SU-DHL-6 (cell line): Measurements from ENCODE around the gene FNDC11.
A peak's percentile ranks its signal among the peaks of the same experiment; 100 is the strongest.

Source experiments
- H2AFZ ChIP-seq: fragments of 200-600 bp; sonication (generic); 2 replicates; pipeline ENCODE4 v1.6.1; 2014; ENCODE audit warnings: low read depth, mild to moderate bottlenecking, moderate library complexity, mixed read lengths, antibody characterized with exemption, low read length; ENCODE audit not compliant: severe bottlenecking
- H3F3A ChIP-seq: fragments of 200-600 bp; shearing (Covaris generic); 2 replicates; pipeline ENCODE4 v1.6.0; 2016; ENCODE audit warnings: antibody characterized with exemption, mild to moderate bottlenecking; ENCODE audit not compliant: insufficient read depth
- H3K27ac ChIP-seq: fragments of 200-600 bp; sonication (generic); 2 replicates; pipeline ENCODE4 v1.5.1; 2016; ENCODE audit warnings: low read depth, mild to moderate bottlenecking, low read length, moderate library complexity, mixed read lengths
- H3K27me3 ChIP-seq: fragments of 200-600 bp; sonication (generic), shearing (Covaris generic); 2 replicates; pipeline ENCODE4 v1.6.0; 2014; ENCODE audit warnings: mild to moderate bottlenecking, low read length
- H3K36me3 ChIP-seq: fragments of 200-600 bp; sonication (generic); 2 replicates; pipeline ENCODE4 v1.6.1; 2014; ENCODE audit warnings: mild to moderate bottlenecking, low read length, mixed read lengths
- H3K4me2 ChIP-seq: fragments of 300-600, 200-600 bp; shearing (Covaris generic), sonication (generic); 2 replicates; pipeline ENCODE4 v1.6.0; 2014; ENCODE audit warnings: low read length, low read depth, mild to moderate bottlenecking; ENCODE audit not compliant: poor library complexity, severe bottlenecking
- H3K4me3 ChIP-seq: fragments of 200-600 bp; sonication (generic); 2 replicates; pipeline ENCODE4 v1.5.1; 2014; ENCODE audit warnings: antibody characterized with exemption, low read length, mild to moderate bottlenecking, mixed read lengths; ENCODE audit not compliant: insufficient read depth, poor library complexity, severe bottlenecking
- H3K79me2 ChIP-seq: fragments of 200-600 bp; sonication (generic); 2 replicates; pipeline ENCODE4 v1.6.1; 2014; ENCODE audit warnings: mild to moderate bottlenecking, low read length, moderate library complexity; ENCODE audit not compliant: insufficient read depth
- H3K9ac ChIP-seq: fragments of 200-600 bp; sonication (generic); 2 replicates; pipeline ENCODE4 v1.7.0; 2014; ENCODE audit warnings: mild to moderate bottlenecking, low read length
- H3K9me2 ChIP-seq: fragments of 200-600 bp; sonication (generic); replicated peaks from 2 replicates; pipeline ENCODE4 v1.6.1; 2014; ENCODE audit warnings: low read length; ENCODE audit not compliant: insufficient read depth
- H3K9me3 ChIP-seq: fragments of 200-600 bp; sonication (generic); 2 replicates; pipeline ENCODE4 v1.6.1; 2014; ENCODE audit warnings: low read length, mixed read lengths; ENCODE audit not compliant: insufficient read depth
- H4K20me1 ChIP-seq: fragments of 200-600 bp; sonication (generic); 2 replicates; pipeline ENCODE4 v1.6.1; 2014; ENCODE audit warnings: low read depth, mild to moderate bottlenecking, antibody characterized with exemption, low read length, moderate library complexity, mixed read lengths
- EZH2phosphoT487 ChIP-seq: fragments of 200-600 bp; sonication (generic), shearing (Covaris generic); conservative IDR thresholded peaks from 2 replicates; pipeline ENCODE4 v1.6.1; 2018; ENCODE audit warnings: mild to moderate bottlenecking, antibody characterized with exemption, low read length, moderate library complexity, mixed read lengths
- TF ChIP-seq, protein P1 (sequence below): fragments of 200-600 bp; sonication (generic); IDR thresholded peaks from one replicate; pipeline ENCODE4 v1.5.1; 2017; ENCODE audit warnings: antibody characterized with exemption, mild to moderate bottlenecking, low read length, moderate library complexity; ENCODE audit not compliant: insufficient read depth, poor library complexity, severe bottlenecking

The FNDC11 gene

DNA sequence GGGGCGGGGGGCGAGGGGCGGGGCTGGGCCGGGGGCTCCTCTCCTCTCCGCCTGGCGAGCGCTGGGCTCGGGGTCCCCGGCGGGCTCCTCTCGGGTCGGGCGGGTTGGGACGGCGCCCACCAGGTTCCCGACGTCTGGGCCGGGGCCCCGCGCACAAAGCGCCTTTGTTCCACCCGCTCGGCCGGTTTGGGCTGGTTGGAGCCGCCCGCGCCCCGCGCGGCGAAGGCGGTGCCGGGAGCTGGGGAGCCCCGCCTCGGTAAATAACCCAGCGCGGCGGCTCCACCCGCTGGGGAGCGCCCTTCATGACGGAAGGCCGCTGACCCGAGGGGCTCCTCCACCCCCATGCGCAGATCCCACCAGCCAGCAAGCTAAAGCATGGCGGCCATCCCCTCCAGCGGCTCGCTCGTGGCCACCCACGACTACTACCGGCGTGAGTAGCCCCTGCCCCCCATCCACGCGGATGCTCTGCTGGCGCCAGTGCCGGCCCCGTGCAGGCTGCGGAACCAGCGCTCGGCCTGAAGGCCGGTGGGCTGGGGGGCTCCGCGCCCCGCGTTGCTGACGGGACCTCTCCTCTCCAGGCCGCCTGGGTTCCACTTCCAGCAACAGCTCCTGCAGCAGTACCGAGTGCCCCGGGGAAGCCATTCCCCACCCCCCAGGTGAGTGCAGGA, 32.9 kb upstream of the FNDC11 start:
- peaks cover 3% of the 10 kb centered on the region; the same call in 1 of the 2 replicates for H3K36me3 ChIP-seq
- H3K9ac ChIP-seq, result peak overlapping the region; percentile 67
- peak overlapping the region; percentile 25; the same call in 1 of the 2 replicates for H3K27ac ChIP-seq
- H3K4me2 ChIP-seq, result peak overlapping the region; percentile 72
- no peaks in the 10 kb centered on the region for H3K27me3 ChIP-seq
- no peaks in the 10 kb centered on the region for H3K9me2 ChIP-seq
- peak overlapping the region; percentile 79 for H3K4me3 ChIP-seq
- TF ChIP-seq EZH2phosphoT487, result no peak
- no peaks in the 10 kb centered on the region for H3K9me3 ChIP-seq
- no peaks in the 10 kb centered on the region for H3K79me2 ChIP-seq
- no peak overlapping the region for H2AFZ ChIP-seq
- no peaks in the 10 kb centered on the region for H4K20me1 ChIP-seq
- 0 out of 2 replicates have a peak, but pooled peaks cover 3% of the 10 kb centered on the region for H3F3A ChIP-seq

DNA sequence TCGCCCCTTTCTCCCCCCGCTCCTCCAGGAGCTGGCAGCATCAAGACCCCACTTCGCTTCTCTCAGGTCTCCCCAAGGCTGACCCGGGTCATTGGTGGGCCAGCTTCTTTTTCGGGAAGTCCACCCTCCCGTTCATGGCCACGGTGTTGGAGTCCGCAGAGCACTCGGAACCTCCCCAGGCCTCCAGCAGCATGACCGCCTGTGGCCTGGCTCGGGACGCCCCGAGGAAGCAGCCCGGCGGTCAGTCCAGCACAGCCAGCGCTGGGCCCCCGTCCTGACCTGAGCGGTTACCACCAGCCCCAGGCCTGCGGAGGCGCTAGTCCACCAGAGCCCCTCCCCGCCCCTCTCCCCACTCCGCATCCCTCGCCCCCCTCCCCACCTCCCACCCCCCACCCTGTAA, 32.4 kb upstream of the FNDC11 start:
- Histone ChIP-seq H3K4me3 (peak overlapping the region; percentile 79), H3K27ac (no peak overlapping the region)

DNA sequence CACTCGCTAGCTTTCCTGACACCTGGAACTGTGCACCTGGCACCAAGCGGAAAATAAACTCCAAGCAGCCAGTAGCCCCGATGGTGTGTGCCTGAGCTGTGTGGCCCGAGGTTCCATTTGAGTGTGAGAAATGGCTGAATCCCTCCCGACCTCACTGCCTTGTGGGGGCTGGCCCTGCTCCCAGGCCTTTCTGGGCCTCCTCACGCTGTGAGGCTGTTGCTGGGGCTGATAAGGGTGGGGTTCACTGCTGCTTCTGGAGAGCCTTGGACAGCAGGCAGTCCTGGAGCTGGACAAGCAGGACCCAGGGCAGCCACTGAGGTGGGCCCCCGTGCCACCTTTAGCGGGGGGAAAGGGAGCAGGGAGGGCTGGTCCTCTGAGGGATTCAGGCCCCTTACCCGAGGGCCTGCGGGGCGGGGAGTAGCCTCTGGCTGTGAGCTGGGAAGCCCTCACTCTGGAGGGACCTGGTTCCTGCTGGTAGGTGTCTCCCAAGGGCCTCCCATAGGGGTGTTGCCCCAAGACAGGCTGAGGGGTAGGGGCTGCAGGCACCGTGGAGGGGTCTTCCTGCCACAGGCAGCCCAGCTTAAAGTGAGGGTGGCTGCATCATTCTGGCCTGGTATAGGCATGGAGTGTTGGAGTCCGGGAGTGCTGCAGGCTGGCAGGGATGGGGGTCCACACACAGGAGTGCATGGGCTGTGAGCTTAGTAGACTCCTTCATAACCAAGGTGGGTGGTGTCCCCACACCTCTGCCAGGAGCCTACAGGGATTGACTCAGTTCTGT, 31.7 kb upstream of the FNDC11 start:
- H3K27me3 ChIP-seq, result no peaks in the 10 kb centered on the region
- H3K9ac ChIP-seq, result no peak overlapping the region
- TF ChIP-seq, protein P1, sequence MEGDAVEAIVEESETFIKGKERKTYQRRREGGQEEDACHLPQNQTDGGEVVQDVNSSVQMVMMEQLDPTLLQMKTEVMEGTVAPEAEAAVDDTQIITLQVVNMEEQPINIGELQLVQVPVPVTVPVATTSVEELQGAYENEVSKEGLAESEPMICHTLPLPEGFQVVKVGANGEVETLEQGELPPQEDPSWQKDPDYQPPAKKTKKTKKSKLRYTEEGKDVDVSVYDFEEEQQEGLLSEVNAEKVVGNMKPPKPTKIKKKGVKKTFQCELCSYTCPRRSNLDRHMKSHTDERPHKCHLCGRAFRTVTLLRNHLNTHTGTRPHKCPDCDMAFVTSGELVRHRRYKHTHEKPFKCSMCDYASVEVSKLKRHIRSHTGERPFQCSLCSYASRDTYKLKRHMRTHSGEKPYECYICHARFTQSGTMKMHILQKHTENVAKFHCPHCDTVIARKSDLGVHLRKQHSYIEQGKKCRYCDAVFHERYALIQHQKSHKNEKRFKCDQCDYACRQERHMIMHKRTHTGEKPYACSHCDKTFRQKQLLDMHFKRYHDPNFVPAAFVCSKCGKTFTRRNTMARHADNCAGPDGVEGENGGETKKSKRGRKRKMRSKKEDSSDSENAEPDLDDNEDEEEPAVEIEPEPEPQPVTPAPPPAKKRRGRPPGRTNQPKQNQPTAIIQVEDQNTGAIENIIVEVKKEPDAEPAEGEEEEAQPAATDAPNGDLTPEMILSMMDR, result no peak
- TF ChIP-seq EZH2phosphoT487, result no peak
- H3K79me2 ChIP-seq, result no peaks in the 10 kb centered on the region
- H3K9me2 ChIP-seq, result no peaks in the 10 kb centered on the region
- H3K4me2 ChIP-seq, result no peak overlapping the region
- no peak overlapping the region for H2AFZ ChIP-seq
- no peaks in the 10 kb centered on the region for H3K9me3 ChIP-seq
- no peaks in the 10 kb centered on the region for H4K20me1 ChIP-seq
- H3K27ac ChIP-seq, result no peak overlapping the region
- peaks cover 3% of the 10 kb centered on the region; the same call in 1 of the 2 replicates for H3K36me3 ChIP-seq
- 0 out of 2 replicates have a peak, but pooled peaks cover 3% of the 10 kb centered on the region for H3F3A ChIP-seq
- H3K4me3 ChIP-seq, result no peak overlapping the region

More for the DNA sequence above, 32.4 kb upstream of the FNDC11 start:
- H3K9me3 ChIP-seq, result no peaks in the 10 kb centered on the region
- H3F3A ChIP-seq, result 0 out of 2 replicates have a peak, but pooled peaks cover 3% of the 10 kb centered on the region
- no peaks in the 10 kb centered on the region for H4K20me1 ChIP-seq
- H3K36me3 ChIP-seq, result peaks cover 3% of the 10 kb centered on the region; the same call in 1 of the 2 replicates
- no peaks in the 10 kb centered on the region for H3K79me2 ChIP-seq
- H3K9ac ChIP-seq, result peak overlapping the region; percentile 67
- no peak overlapping the region for H2AFZ ChIP-seq
- no peaks in the 10 kb centered on the region for H3K27me3 ChIP-seq
- TF ChIP-seq, protein P1, result no peak
- no peak for TF ChIP-seq EZH2phosphoT487
- H3K9me2 ChIP-seq, result no peaks in the 10 kb centered on the region
- peak overlapping the region; percentile 72 for H3K4me2 ChIP-seq
